GM18868 (cell line): Measurements from ENCODE around the gene NPIPB8.
"Not testable (repeated sequence)": the region's sequence is repeated elsewhere in the genome, so short reads cannot be mapped to it uniquely, and the experiment has no call there.

ENCODE experiments used
- ATAC-seq: cut with Tn5 transposase; IDR thresholded peaks from one replicate; pipeline ENCODE4 v1.9.1; 2021; ENCODE audit warnings: mild to moderate bottlenecking, moderate library complexity; ENCODE audit not compliant: unreplicated experiment

The NPIPB8 gene

GRCh38 chr16:28623172-28623711 is 14.6 kb upstream of the NPIPB8 start:
- no peak for ATAC-seq

GRCh38 chr16:28630905-28631304 is 7.0 kb upstream of the NPIPB8 start:
- not testable (repeated sequence) for ATAC-seq

- ATAC-seq: not testable (repeated sequence)
Measured at GRCh38 chr16:28636093-28636823, 1.6 kb upstream of the NPIPB8 start.

GRCh38 chr16:28638359-28638758 is 494 bp downstream of the NPIPB8 start:
- ATAC-seq: not testable (repeated sequence)

GRCh38 chr16:28639959-28640358 is 2.1 kb downstream of the NPIPB8 start:
- ATAC-seq: not testable (repeated sequence)

GRCh38 chr16:28666264-28666663 is 28.4 kb downstream of the NPIPB8 start:
- not testable (repeated sequence) for ATAC-seq

GRCh38 chr16:28667480-28667879 is 29.6 kb downstream of the NPIPB8 start:
- ATAC-seq: not testable (repeated sequence)

GRCh38 chr16:28668199-28668598 is 30.3 kb downstream of the NPIPB8 start:
- not testable (repeated sequence) for ATAC-seq

- ATAC-seq: peak; percentile 67
Measured at GRCh38 chr16:28688327-28688952, 50.6 kb downstream of the NPIPB8 start.

GRCh38 chr16:28689425-28689824 is 51.6 kb downstream of the NPIPB8 start:
- ATAC-seq: not testable (repeated sequence)

GRCh38 chr16:28691722-28692121 is 53.9 kb downstream of the NPIPB8 start:
- ATAC-seq: not testable (repeated sequence)

GRCh38 chr16:28693257-28693950 is 55.5 kb downstream of the NPIPB8 start:
- ATAC-seq: not testable (repeated sequence)

GRCh38 chr16:28699792-28700191 is 61.9 kb downstream of the NPIPB8 start:
- ATAC-seq: not testable (repeated sequence)

GRCh38 chr16:28700349-28700748 is 62.5 kb downstream of the NPIPB8 start:
- ATAC-seq: not testable (repeated sequence)

GRCh38 chr16:28701384-28701783 is 63.5 kb downstream of the NPIPB8 start:
- not testable (repeated sequence) for ATAC-seq

GRCh38 chr16:28704246-28704645 is 66.4 kb downstream of the NPIPB8 start:
- ATAC-seq: not testable (repeated sequence)
